IMR-90 (cell line): ENCODE data around the gene SLC22A2. TPM values are rescaled to one million over a fixed set of nuclear protein-coding genes. Genes with fewer than 3 reads are reported as not detected.

Experiments
- ATAC-seq: fragments of 200-7000 bp; cut with Tn5 transposase; 2 replicates; pipeline ENCODE4 v1.9.1; 2020; ENCODE audit warnings: low read depth, mild to moderate bottlenecking, moderate library complexity
- BruUV-seq: library from RNA; stranded (reverse); fragments of 400-500 nt; replicated peaks from 2 replicates; lab custom pipeline; 2021; lab: Mats Ljungman, UMichigan
- CTCF ChIA-PET: fragments of 300-600 bp; formaldehyde crosslinking; extraction: SDS; loops from one replicate; lab custom pipeline; 2021; ENCODE audit warnings: antibody characterized with exemption; lab: Yijun Ruan, JAX
- POLR2A ChIA-PET: fragments of 300-600 bp; sonication (Branson Sonifier 250); formaldehyde crosslinking; loops from one replicate; lab custom pipeline; 2022; ENCODE audit warnings: antibody characterized with exemption; ENCODE audit not compliant: unreplicated experiment; lab: Charles Lee
- DNase-seq: peaks from one replicate; pipeline ENCODE4 v3.0.0; 2013
- H2AFZ ChIP-seq: replicated peaks from 2 replicates; pipeline ENCODE3; 2013; ENCODE audit warnings: low read length, mild to moderate bottlenecking; ENCODE audit not compliant: poor library complexity
- H2AK5ac ChIP-seq: 2 replicates; pipeline ENCODE4 v1.6.1; 2013; ENCODE audit warnings: low read depth, low read length, inconsistent platforms
- H2AK9ac ChIP-seq: replicated peaks from 2 replicates; pipeline ENCODE3; 2013; ENCODE audit warnings: mild to moderate bottlenecking, low read depth, low read length, moderate library complexity; ENCODE audit not compliant: poor library complexity
- H2BK120ac ChIP-seq: 2 replicates; pipeline ENCODE4 v1.6.1; 2013; ENCODE audit warnings: low read depth, low read length, inconsistent platforms
- H2BK15ac ChIP-seq: 3 replicates; pipeline ENCODE4 v1.6.1; 2013; ENCODE audit warnings: low read depth, low read length, inconsistent platforms
- H2BK20ac ChIP-seq: 2 replicates; pipeline ENCODE4 v1.6.1; 2013; ENCODE audit warnings: low read depth, mild to moderate bottlenecking, inconsistent platforms, low read length, moderate library complexity
- H2BK5ac ChIP-seq: 2 replicates; pipeline ENCODE4 v1.6.1; 2013; ENCODE audit warnings: mild to moderate bottlenecking, low read depth, low read length, inconsistent platforms; ENCODE audit not compliant: poor library complexity, severe bottlenecking
- H3K14ac ChIP-seq: replicated peaks from 2 replicates; pipeline ENCODE4 v1.6.1; 2013; ENCODE audit warnings: low read depth, low read length, inconsistent platforms
- H3K18ac ChIP-seq: 2 replicates; pipeline ENCODE4 v1.6.1; 2013; ENCODE audit warnings: low read depth, low read length, control low read depth
- H3K23ac ChIP-seq: 2 replicates; pipeline ENCODE4 v1.6.1; 2013; ENCODE audit warnings: low read depth, low read length, inconsistent platforms
- H3K27ac ChIP-seq: 2 replicates; pipeline ENCODE4 v1.5.1; 2013; ENCODE audit warnings: mild to moderate bottlenecking, control low read depth, low read length; ENCODE audit not compliant: insufficient read depth
- H3K27me3 ChIP-seq: 2 replicates; pipeline ENCODE4 v1.6.1; 2013; ENCODE audit warnings: low read length; ENCODE audit not compliant: control insufficient read depth, insufficient read depth
- H3K36me3 ChIP-seq: 2 replicates; pipeline ENCODE4 v1.6.1; 2013; ENCODE audit warnings: low read length, mixed read lengths; ENCODE audit not compliant: control insufficient read depth, insufficient read depth
- H3K4ac ChIP-seq: 2 replicates; pipeline ENCODE4 v1.6.1; 2013; ENCODE audit warnings: low read depth, low read length, inconsistent platforms
- H3K4me1 ChIP-seq: 2 replicates; pipeline ENCODE4 v1.6.1; 2013; ENCODE audit warnings: low read length, mixed read lengths; ENCODE audit not compliant: control insufficient read depth, insufficient read depth
- H3K4me2 ChIP-seq: 2 replicates; pipeline ENCODE4 v1.6.1; 2013; ENCODE audit warnings: low read depth, mild to moderate bottlenecking, control low read depth, low read length, moderate library complexity
- H3K4me3 ChIP-seq: 2 replicates; pipeline ENCODE4 v1.5.1; 2013; ENCODE audit warnings: low read depth, mild to moderate bottlenecking, control low read depth, low read length, moderate library complexity; ENCODE audit not compliant: insufficient read depth
- H3K56ac ChIP-seq: 2 replicates; pipeline ENCODE4 v1.6.1; 2013; ENCODE audit warnings: low read length, inconsistent platforms; ENCODE audit not compliant: insufficient read depth; ENCODE audit errors: extremely low read depth
- H3K79me1 ChIP-seq, 2 experiments: 2 replicates each; pipeline ENCODE4 v1.6.1; 2013; ENCODE audit warnings: low read length in 2 of 2, inconsistent platforms in 1 of 2, low read depth in 1 of 2
- H3K9ac ChIP-seq: 2 replicates; pipeline ENCODE4 v1.6.1; 2013; ENCODE audit warnings: low read depth, low read length, control low read depth
- H3K9me1 ChIP-seq: 2 replicates; pipeline ENCODE4 v1.6.1; 2013; ENCODE audit warnings: low read length, inconsistent platforms; ENCODE audit not compliant: insufficient read depth
- H3K9me3 ChIP-seq: 2 replicates; pipeline ENCODE4 v1.6.1; 2013; ENCODE audit warnings: low read length; ENCODE audit not compliant: control insufficient read depth, insufficient read depth
- H4K20me1 ChIP-seq: 2 replicates; pipeline ENCODE4 v1.6.1; 2013; ENCODE audit warnings: low read length, inconsistent platforms; ENCODE audit not compliant: insufficient read depth
- H4K5ac ChIP-seq: 2 replicates; pipeline ENCODE4 v1.6.1; 2013; ENCODE audit warnings: mild to moderate bottlenecking, low read depth, low read length, control low read depth
- H4K8ac ChIP-seq, 2 experiments: 2 replicates each; pipeline ENCODE4 v1.6.1; 2013; ENCODE audit warnings: low read depth in 2 of 2, low read length in 2 of 2, control low read depth in 1 of 2, inconsistent platforms in 1 of 2
- H4K91ac ChIP-seq: 2 replicates; pipeline ENCODE4 v1.6.1; 2013; ENCODE audit warnings: low read depth, low read length, inconsistent platforms; ENCODE audit not compliant: insufficient read depth
- BHLHE40 ChIP-seq: fragments of 150-350 bp; IDR thresholded peaks from 2 replicates; pipeline ENCODE4 v1.6.1; 2016; ENCODE audit warnings: mild to moderate bottlenecking, low read depth, low read length
- CEBPB ChIP-seq: IDR thresholded peaks from 2 replicates; pipeline ENCODE4 v1.6.1; 2012; ENCODE audit warnings: low read depth, low read length, improper control_type of control experiment
- CHD1 ChIP-seq: IDR thresholded peaks from 2 replicates; pipeline ENCODE4 v1.6.1; 2012; ENCODE audit warnings: low read depth, low read length, improper control_type of control experiment
- CTCF ChIP-seq: conservative IDR thresholded peaks from 2 replicates; pipeline ENCODE4 v1.5.1; 2012; ENCODE audit warnings: mild to moderate bottlenecking, low read depth, low read length, improper control_type of control experiment
- ELK1 ChIP-seq: fragments of 150-350 bp; IDR thresholded peaks from 2 replicates; pipeline ENCODE4 v1.6.1; 2016; ENCODE audit warnings: low read depth, mild to moderate bottlenecking, low read length, moderate library complexity, borderline replicate concordance
- FOS ChIP-seq: fragments of 150-350 bp; IDR thresholded peaks from 2 replicates; pipeline ENCODE4 v1.6.1; 2016; ENCODE audit warnings: low read depth, low read length
- MAFK ChIP-seq: IDR thresholded peaks from 2 replicates; pipeline ENCODE4 v1.6.1; 2012; ENCODE audit warnings: low read depth, low read length, improper control_type of control experiment
- MAZ ChIP-seq: IDR thresholded peaks from 2 replicates; pipeline ENCODE4 v1.6.1; 2012; ENCODE audit warnings: low read depth, mild to moderate bottlenecking, low read length, improper control_type of control experiment, moderate library complexity, borderline replicate concordance
- MXI1 ChIP-seq: IDR thresholded peaks from 2 replicates; pipeline ENCODE4 v1.6.1; 2012; ENCODE audit warnings: low read depth, mild to moderate bottlenecking, low read length, moderate library complexity, borderline replicate concordance
- POLR2A ChIP-seq: IDR thresholded peaks from 2 replicates; pipeline ENCODE4 v1.6.1; 2012; ENCODE audit warnings: mild to moderate bottlenecking, low read depth, low read length
- RAD21 ChIP-seq: IDR thresholded peaks from 2 replicates; pipeline ENCODE4 v1.6.1; 2012; ENCODE audit warnings: low read length, improper control_type of control experiment
- RFX5 ChIP-seq: IDR thresholded peaks from 2 replicates; pipeline ENCODE4 v1.8.0; 2012; ENCODE audit warnings: low read depth, mild to moderate bottlenecking, low read length, moderate library complexity
- SMC3 ChIP-seq: fragments of 150-350 bp; IDR thresholded peaks from 2 replicates; pipeline ENCODE4 v1.6.1; 2016; ENCODE audit warnings: low read depth, mild to moderate bottlenecking, antibody characterized with exemption, low read length, moderate library complexity
- USF2 ChIP-seq: fragments of 150-350 bp; IDR thresholded peaks from 2 replicates; pipeline ENCODE4 v1.6.1; 2017; ENCODE audit warnings: mild to moderate bottlenecking, antibody characterized with exemption, low read length, low read depth
- WGBS, 2 experiments: methylation state at CpG; one replicate each; pipeline versions ENCODE4 v1.1.5 to v1.1.7; 2013; ENCODE audit warnings: missing lambda C conversion rate in 2 of 2; ENCODE audit not compliant: insufficient read length in 1 of 2; ENCODE audit errors: extremely low coverage in 2 of 2; 5-methylcytosine and 5-hydroxymethylcytosine counted together
- dilution Hi-C: fragments of 300-500 bp; cut with HindIII; formaldehyde crosslinking; loops from one replicate; pipeline ENCODE4 v1.14.3; 2018; ENCODE audit warnings: low sequenced_read_pairs; ENCODE audit not compliant: unreplicated experiment
- in situ Hi-C: fragments of 300-500 bp; cut with MboI; formaldehyde crosslinking; loops from 3 replicates; pipeline ENCODE4 v1.14.3; 2019; ENCODE audit warnings: low sequenced_read_pairs, inconsistent platforms, mixed read lengths
- intact Hi-C: fragments of 100-400 bp; cut with micrococcal nuclease; formaldehyde crosslinking; loops from 2 replicates; pipeline ENCODE4 v1.10.0; 2022
- polyA plus RNA-seq, 3 experiments: library from polyadenylated mRNA; depleted of rRNA; stranded (reverse); fragments of >200 nt; gene quantifications; 2 replicates each; pipeline ENCODE4 v1.2.3, GENCODE V29; 2012; ENCODE audit warnings: low replicate concordance in 1 of 3
- total RNA-seq: library from RNA; depleted of rRNA; stranded (reverse); fragments of >200 nt; gene quantifications from 2 replicates; pipeline ENCODE4 v1.2.3, GENCODE V29; 2012

SLC22A2 gene
- total and polyA plus RNA-seq, 2 of the 4 experiments (the other 2 are of a cell fraction): not detected

GRCh38 chr6:160270347-160270746 is 11.7 kb upstream of the SLC22A2 start:
- H3K4me3 ChIP-seq: no peak overlapping the region
- no peak overlapping the region for H4K5ac ChIP-seq
- H3K9ac ChIP-seq: no peak overlapping the region
- ChIA-PET CTCF (no interaction called here), POLR2A (no interaction called here)
- H2AK9ac ChIP-seq: no peak overlapping the region
- no TSS peak for BruUV-seq
- peaks cover 15% of the 10 kb centered on the region; the same call in 1 of the 2 replicates for H3K9me3 ChIP-seq
- no peak overlapping the region for H2BK5ac ChIP-seq
- H3K4ac ChIP-seq: no peak overlapping the region
- ATAC-seq (no peak), DNase-seq (no peak)
- H3K4me1 ChIP-seq: no peaks in the 10 kb centered on the region
- H3K23ac ChIP-seq: no peak overlapping the region
- no peak overlapping the region for H2BK20ac ChIP-seq
- no peak overlapping the region for H3K27ac ChIP-seq
- no peak overlapping the region for H3K14ac ChIP-seq
- no peak overlapping the region for H3K18ac ChIP-seq
- WGBS, 2 experiments: no CpG with 5 or more reads among the region's 6 CpGs
- intact Hi-C loops (no loop called here), dilution Hi-C loops (no loop called here), in situ Hi-C loops (no loop called here)
- H3K27me3 ChIP-seq: no peaks in the 10 kb centered on the region
- no peak overlapping the region for H3K56ac ChIP-seq
- H2BK15ac ChIP-seq: no peak overlapping the region
- H2AFZ ChIP-seq: no peak overlapping the region
- no peaks in the 10 kb centered on the region for H3K79me1 ChIP-seq
- H2BK120ac ChIP-seq: no peak overlapping the region
- no peaks in the 10 kb centered on the region for H4K20me1 ChIP-seq
- H3K36me3 ChIP-seq: no peaks in the 10 kb centered on the region
- H2AK5ac ChIP-seq: no peak overlapping the region
- TF ChIP-seq CTCF: no peak
- TF ChIP-seq MXI1: no peak
- no peak for TF ChIP-seq SMC3
- TF ChIP-seq POLR2A: no peak
- no peak for TF ChIP-seq ELK1
- no peak for TF ChIP-seq FOS
- TF ChIP-seq USF2: no peak
- TF ChIP-seq BHLHE40: no peak
- no peak for TF ChIP-seq CHD1
- TF ChIP-seq RAD21: no peak
- TF ChIP-seq RFX5: no peak
- TF ChIP-seq MAFK: no peak
- TF ChIP-seq CEBPB: no peak
- no peak for TF ChIP-seq MAZ
- H4K91ac ChIP-seq: no peak overlapping the region
- H4K8ac ChIP-seq: no peak overlapping the region
- no peaks in the 10 kb centered on the region for H3K9me1 ChIP-seq
- H3K4me2 ChIP-seq: no peak overlapping the region
